NCI-H345 (cell line): Measurements from ENCODE around the gene SVOPL.
"Not testable (repeated sequence)": the region's sequence is repeated elsewhere in the genome, so short reads cannot be mapped to it uniquely, and the experiment has no call there.

Experiments used
- DNase-seq: peaks from one replicate; lab custom pipeline; 2025; lab: John Stamatoyannopoulos, UW

The SVOPL gene

GRCh38 chr7:138700857-138701536 lies at the start of gene SVOPL:
Gene SVOPL, minus strand, starts transcription at chr7:138701362. Its CDS starts 22,317 bp downstream, at chr7:138679045.
- DNase-seq, result no peak

GRCh38 chr7:138750473-138750872 lies 49.3 kb upstream of the SVOPL start:
- DNase-seq, result no peak

GRCh38 chr7:138749960-138750359 lies 48.8 kb upstream of the SVOPL start:
- DNase-seq, result no peak

GRCh38 chr7:138748666-138749065 lies 47.5 kb upstream of the SVOPL start:
- DNase-seq, result no peak

GRCh38 chr7:138746073-138746472 lies 44.9 kb upstream of the SVOPL start:
- DNase-seq, result no peak

GRCh38 chr7:138745189-138745588 lies 44.0 kb upstream of the SVOPL start:
- no peak for DNase-seq

GRCh38 chr7:138741453-138741735 lies 40.2 kb upstream of the SVOPL start:
- DNase-seq, result no peak

- no peak for DNase-seq
Measured at GRCh38 chr7:138739859-138740258, 38.7 kb upstream of the SVOPL start.

- peak; percentile 85 for DNase-seq
Measured at GRCh38 chr7:138738551-138739335, 37.6 kb upstream of the SVOPL start.

- DNase-seq, result no peak
Measured at GRCh38 chr7:138738114-138738513, 37.0 kb upstream of the SVOPL start.

GRCh38 chr7:138735399-138735798 lies 34.2 kb upstream of the SVOPL start:
- DNase-seq, result no peak

- not testable (repeated sequence) for DNase-seq
Measured at GRCh38 chr7:138731733-138732132, 30.6 kb upstream of the SVOPL start.

- no peak for DNase-seq
Measured at GRCh38 chr7:138729444-138729843, 28.3 kb upstream of the SVOPL start.

- DNase-seq, result peak; percentile 12
Measured at GRCh38 chr7:138727336-138728099, 26.4 kb upstream of the SVOPL start.

- no peak for DNase-seq
Measured at GRCh38 chr7:138726288-138726687, 25.1 kb upstream of the SVOPL start.

- no peak for DNase-seq
Measured at GRCh38 chr7:138720286-138720685, 19.1 kb upstream of the SVOPL start.

- no peak for DNase-seq
Measured at GRCh38 chr7:138716889-138717288, 15.7 kb upstream of the SVOPL start.

GRCh38 chr7:138713191-138713590 lies 12.0 kb upstream of the SVOPL start:
- DNase-seq, result no peak

GRCh38 chr7:138712652-138713051 lies 11.5 kb upstream of the SVOPL start:
- DNase-seq, result no peak

- DNase-seq, result no peak
Measured at GRCh38 chr7:138710536-138711385, 9.6 kb upstream of the SVOPL start.

- DNase-seq, result peak; percentile 8
Measured at GRCh38 chr7:138705167-138705566, 4.0 kb upstream of the SVOPL start.

- no peak for DNase-seq
Measured at GRCh38 chr7:138701537-138701923, 368 bp upstream of the SVOPL start.
